Heart left ventricle (tissue), 16 donors: Measurements from ENCODE around the gene GPR156. TPM values are rescaled to one million over a fixed set of nuclear protein-coding genes. Genes with fewer than 3 reads are reported as not detected.

Experiments
- ATAC-seq, 4 donors: fragments of 200-7000 bp; cut with Tn5 transposase; one replicate each; pipeline ENCODE4 v1.9.1; 2020 to 2022; ENCODE audit warnings: moderate library complexity in 4 of 4, mild to moderate bottlenecking in 3 of 4, moderate number of reproducible peaks in 1 of 4
- DNase-seq, 5 donors: peaks; one replicate each; pipeline ENCODE4 v3.0.0-alpha.2; 2020
- H3K27ac ChIP-seq, 12 donors: fragments of 200-600 bp; sonication (generic) in 4 of 12; one replicate each; pipeline versions ENCODE4 v1.5.0 to v1.8.0; 2016 to 2022; ENCODE audit warnings: mild to moderate bottlenecking in 2 of 12
- H3K27me3 ChIP-seq, 9 donors: fragments of 200-600 bp; sonication (generic) in 2 of 9; one replicate each; pipeline versions ENCODE4 v1.5.1 to v1.8.0; 2016 to 2022; ENCODE audit warnings: mild to moderate bottlenecking in 3 of 9
- H3K36me3 ChIP-seq, 9 donors: fragments of 200-600 bp; sonication (generic) in 2 of 9; one replicate each; pipeline versions ENCODE4 v1.5.0 to v1.8.0; 2018 to 2022; ENCODE audit warnings: mild to moderate bottlenecking in 2 of 9
- H3K4me1 ChIP-seq, 12 donors: fragments of 200-600 bp; sonication (generic) in 4 of 12; one replicate each; pipeline versions ENCODE4 v1.5.0 to v1.8.0; 2016 to 2022; ENCODE audit warnings: mild to moderate bottlenecking in 3 of 12
- H3K4me3 ChIP-seq, 12 donors: fragments of 200-600 bp; sonication (generic) in 4 of 12; one replicate each; pipeline versions ENCODE4 v1.5.0 to v1.8.0; 2017 to 2022; ENCODE audit warnings: mild to moderate bottlenecking in 9 of 12, moderate library complexity in 4 of 12
- H3K9me3 ChIP-seq, 12 donors: fragments of 200-600 bp; sonication (generic) in 4 of 12; one replicate each; pipeline versions ENCODE4 v1.5.0 to v1.8.0; 2016 to 2022; ENCODE audit warnings: mild to moderate bottlenecking in 1 of 12
- CTCF ChIP-seq, 12 donors: fragments of 200-600 bp; sonication (generic) in 4 of 12; IDR thresholded peaks; one replicate each; pipeline versions ENCODE4 v1.5.0 to v1.8.0; 2018 to 2022; ENCODE audit warnings: antibody characterized with exemption in 12 of 12, mild to moderate bottlenecking in 5 of 12
- POLR2A ChIP-seq, 2 donors: fragments of 450-650 bp; IDR thresholded peaks; one replicate each; pipeline ENCODE4 v1.6.1; 2017; ENCODE audit warnings: antibody characterized with exemption in 2 of 2, mild to moderate bottlenecking in 2 of 2, moderate library complexity in 2 of 2
- WGBS, 4 donors: extraction: QIAGEN DNeasy Blood & Tissue Kit in 2 of 4; methylation state at CpG; one replicate each; pipeline versions ENCODE4 v1.1.5 to v1.1.7; 2013 to 2018; 5-methylcytosine and 5-hydroxymethylcytosine counted together
- intact Hi-C, 10 donors: fragments of 100-400 bp; cut with DNase I; formaldehyde crosslinking; loops; one replicate each; pipeline versions ENCODE4 v1.11.1 to v1.14.2; 2022
- polyA plus RNA-seq, 2 donors: library from polyadenylated mRNA; stranded (reverse); fragments of 200-250 nt; gene quantifications; one replicate each; pipeline ENCODE4 v1.2.3, GENCODE V29; 2013
- total RNA-seq, 9 donors: library from RNA; depleted of rRNA in 2 of 9; stranded (reverse); fragments of >200 nt in 2 of 9; fragmentation: NEBNext Ultra II Directional in 3 of 9; extraction: Animal tissue kit (Norgen Biotek cat#: 25700) in 3 of 9; gene quantifications; one replicate each; pipeline versions ENCODE4 v1.1.0 to v1.2.4, GENCODE V29; 2016 to 2023
- donor health status: ischemic (EF 13 %, LVEDD 7.1; RV severe dilation, severe dysfunction).
- donor health status: healthy with polysubstance abuse.
- donor health status: DM: no; HTN: yes; CAD: no.
- donor health status: DM: no; HTN: no; CAD: no.
- donor health status: ischemic (EF 25% LVEDD 6.9; RV normal size, moderate dysfunction).
- donor health status: ischemic (EF 25% LVEDD 5.7; RV mildly dilated, moderate dysfunction).
- donor health status: healthy.
- donor health status: DM: yes; HTN: yes; CAD: no.
- donor health status: ischemic (EF 35%, LVEDD 5.7; RV mildly dilated, moderate dysfunction).
- donor health status: nonischemic (EF 11% LVEDD 7.7; RV severe dilation, severe dysfunction).
- donor health status: DM: yes; HTN: yes; CAD: no.
- donor health status: PGD.
- donor health status: ischemic (EF 29% LVEDD 5.4; RV normal size, mild dysfunction).
- donor health status: nonischemic (EF 23%, LVEDD 6.1; RV moderate dilation, normal function).

The GPR156 gene
- total and polyA plus RNA-seq, 11 donors, result 0.06 to 0.24 (median 0.12) TPM; not detected in 5

GRCh38 chr3:120264963-120265362, 20.1 kb downstream of the GPR156 start:
- no peaks in the 10 kb centered on the region for H3K9me3 ChIP-seq
- no peak overlapping the region for H3K27ac ChIP-seq
- TF ChIP-seq CTCF (IDR thresholded peaks at IDR 0.05) (no peak), POLR2A (IDR thresholded peaks at IDR 0.05) (no peak)
- no peak overlapping the region for H3K4me3 ChIP-seq
- intact Hi-C loops, result no loop called here
- H3K4me1 ChIP-seq, result peaks cover 0 to 8% (median 0%) of the 10 kb centered on the region in 12 donors
- ATAC-seq, result no peak
- no peaks in the 10 kb centered on the region for H3K27me3 ChIP-seq
- 77 to 90% (median 81%) methylated on average over 1 of the region's 1 CpG for WGBS, 4 donors
- no peak for DNase-seq
- H3K36me3 ChIP-seq, result no peaks in the 10 kb centered on the region

- Histone ChIP-seq H3K27ac (no peak overlapping the region), H3K27me3 (no peaks in the 10 kb centered on the region), H3K4me1 (peaks cover 0 to 8% (median 0%) of the 10 kb centered on the region in 12 donors), H3K36me3 (no peaks in the 10 kb centered on the region), H3K9me3 (no peaks in the 10 kb centered on the region), H3K4me3 (no peak overlapping the region)
- DNase-seq (no peak), ATAC-seq (no peak)
- WGBS, 4 donors, result 52 to 61% (median 59%) methylated on average over 5 of the region's 5 CpGs
- intact Hi-C loops, result no loop called here
- TF ChIP-seq CTCF (IDR thresholded peaks at IDR 0.05) (no peak), POLR2A (IDR thresholded peaks at IDR 0.05) (no peak)
Measured at GRCh38 chr3:120263792-120264191, 21.2 kb downstream of the GPR156 start.

- ATAC-seq (no peak), DNase-seq (no peak)
- Histone ChIP-seq H3K36me3 (no peaks in the 10 kb centered on the region), H3K27ac (no peak overlapping the region), H3K4me3 (no peak overlapping the region), H3K4me1 (no peaks in the 10 kb centered on the region), H3K9me3 (peaks cover 0 to 25% (median 5%) of the 10 kb centered on the region in 12 donors), H3K27me3 (no peaks in the 10 kb centered on the region)
- WGBS, 4 donors, result 71 to 84% (median 82%) methylated on average over 1 of the region's 1 CpG
- TF ChIP-seq CTCF (IDR thresholded peaks at IDR 0.05), result no peak
- TF ChIP-seq POLR2A (IDR thresholded peaks at IDR 0.05), result no peak
- intact Hi-C loops, result no loop called here
Measured at GRCh38 chr3:120258009-120258408, 27.0 kb downstream of the GPR156 start.

GRCh38 chr3:120245386-120245785, 39.6 kb downstream of the GPR156 start:
- DNase-seq (no peak), ATAC-seq (no peak)
- H3K27me3 ChIP-seq, result peaks cover 0 to 8% (median 0%) of the 10 kb centered on the region in 9 donors
- H3K4me1 ChIP-seq, result no peaks in the 10 kb centered on the region
- no peaks in the 10 kb centered on the region for H3K9me3 ChIP-seq
- no peak for TF ChIP-seq POLR2A (IDR thresholded peaks at IDR 0.05)
- no peak for TF ChIP-seq CTCF (IDR thresholded peaks at IDR 0.05)
- H3K36me3 ChIP-seq, result no peaks in the 10 kb centered on the region
- H3K27ac ChIP-seq, result no peak overlapping the region
- intact Hi-C loops, result loop anchor here (2.0 to 10.0 kb wide), 9 partner anchors 99 to 552 kb away; partner anchors contain the start of gene LRRC58 (in 1 of the 10)
- no peak overlapping the region for H3K4me3 ChIP-seq
